IMR-90 (cell line): Measurements from ENCODE around the gene ARHGEF33. TPM values are rescaled to one million over a fixed set of nuclear protein-coding genes. Genes with fewer than 3 reads are reported as not detected.

Experiments used
- ATAC-seq: fragments of 200-7000 bp; cut with Tn5 transposase; 2 replicates; pipeline ENCODE4 v1.9.1; 2020; ENCODE audit warnings: low read depth, mild to moderate bottlenecking, moderate library complexity
- BruUV-seq: library from RNA; stranded (reverse); fragments of 400-500 nt; replicated peaks from 2 replicates; lab custom pipeline; 2021; lab: Mats Ljungman, UMichigan
- CTCF ChIA-PET: fragments of 300-600 bp; formaldehyde crosslinking; extraction: SDS; loops from one replicate; lab custom pipeline; 2021; ENCODE audit warnings: antibody characterized with exemption; lab: Yijun Ruan, JAX
- POLR2A ChIA-PET: fragments of 300-600 bp; sonication (Branson Sonifier 250); formaldehyde crosslinking; loops from one replicate; lab custom pipeline; 2022; ENCODE audit warnings: antibody characterized with exemption; ENCODE audit not compliant: unreplicated experiment; lab: Charles Lee
- DNase-seq: peaks from one replicate; pipeline ENCODE4 v3.0.0; 2013
- H2AFZ ChIP-seq: replicated peaks from 2 replicates; pipeline ENCODE3; 2013; ENCODE audit warnings: low read length, mild to moderate bottlenecking; ENCODE audit not compliant: poor library complexity
- H2AK5ac ChIP-seq: 2 replicates; pipeline ENCODE4 v1.6.1; 2013; ENCODE audit warnings: low read depth, low read length, inconsistent platforms
- H2AK9ac ChIP-seq: replicated peaks from 2 replicates; pipeline ENCODE3; 2013; ENCODE audit warnings: mild to moderate bottlenecking, low read depth, low read length, moderate library complexity; ENCODE audit not compliant: poor library complexity
- H2BK120ac ChIP-seq: 2 replicates; pipeline ENCODE4 v1.6.1; 2013; ENCODE audit warnings: low read depth, low read length, inconsistent platforms
- H2BK15ac ChIP-seq: 3 replicates; pipeline ENCODE4 v1.6.1; 2013; ENCODE audit warnings: low read depth, low read length, inconsistent platforms
- H2BK20ac ChIP-seq: 2 replicates; pipeline ENCODE4 v1.6.1; 2013; ENCODE audit warnings: low read depth, mild to moderate bottlenecking, inconsistent platforms, low read length, moderate library complexity
- H2BK5ac ChIP-seq: 2 replicates; pipeline ENCODE4 v1.6.1; 2013; ENCODE audit warnings: mild to moderate bottlenecking, low read depth, low read length, inconsistent platforms; ENCODE audit not compliant: poor library complexity, severe bottlenecking
- H3K14ac ChIP-seq: replicated peaks from 2 replicates; pipeline ENCODE4 v1.6.1; 2013; ENCODE audit warnings: low read depth, low read length, inconsistent platforms
- H3K18ac ChIP-seq: 2 replicates; pipeline ENCODE4 v1.6.1; 2013; ENCODE audit warnings: low read depth, low read length, control low read depth
- H3K23ac ChIP-seq: 2 replicates; pipeline ENCODE4 v1.6.1; 2013; ENCODE audit warnings: low read depth, low read length, inconsistent platforms
- H3K27ac ChIP-seq: 2 replicates; pipeline ENCODE4 v1.5.1; 2013; ENCODE audit warnings: mild to moderate bottlenecking, control low read depth, low read length; ENCODE audit not compliant: insufficient read depth
- H3K27me3 ChIP-seq: 2 replicates; pipeline ENCODE4 v1.6.1; 2013; ENCODE audit warnings: low read length; ENCODE audit not compliant: control insufficient read depth, insufficient read depth
- H3K36me3 ChIP-seq: 2 replicates; pipeline ENCODE4 v1.6.1; 2013; ENCODE audit warnings: low read length, mixed read lengths; ENCODE audit not compliant: control insufficient read depth, insufficient read depth
- H3K4ac ChIP-seq: 2 replicates; pipeline ENCODE4 v1.6.1; 2013; ENCODE audit warnings: low read depth, low read length, inconsistent platforms
- H3K4me1 ChIP-seq: 2 replicates; pipeline ENCODE4 v1.6.1; 2013; ENCODE audit warnings: low read length, mixed read lengths; ENCODE audit not compliant: control insufficient read depth, insufficient read depth
- H3K4me2 ChIP-seq: 2 replicates; pipeline ENCODE4 v1.6.1; 2013; ENCODE audit warnings: low read depth, mild to moderate bottlenecking, control low read depth, low read length, moderate library complexity
- H3K4me3 ChIP-seq: 2 replicates; pipeline ENCODE4 v1.5.1; 2013; ENCODE audit warnings: low read depth, mild to moderate bottlenecking, control low read depth, low read length, moderate library complexity; ENCODE audit not compliant: insufficient read depth
- H3K56ac ChIP-seq: 2 replicates; pipeline ENCODE4 v1.6.1; 2013; ENCODE audit warnings: low read length, inconsistent platforms; ENCODE audit not compliant: insufficient read depth; ENCODE audit errors: extremely low read depth
- H3K79me1 ChIP-seq, 2 experiments: 2 replicates each; pipeline ENCODE4 v1.6.1; 2013; ENCODE audit warnings: low read length in 2 of 2, inconsistent platforms in 1 of 2, low read depth in 1 of 2
- H3K9ac ChIP-seq: 2 replicates; pipeline ENCODE4 v1.6.1; 2013; ENCODE audit warnings: low read depth, low read length, control low read depth
- H3K9me1 ChIP-seq: 2 replicates; pipeline ENCODE4 v1.6.1; 2013; ENCODE audit warnings: low read length, inconsistent platforms; ENCODE audit not compliant: insufficient read depth
- H3K9me3 ChIP-seq: 2 replicates; pipeline ENCODE4 v1.6.1; 2013; ENCODE audit warnings: low read length; ENCODE audit not compliant: control insufficient read depth, insufficient read depth
- H4K20me1 ChIP-seq: 2 replicates; pipeline ENCODE4 v1.6.1; 2013; ENCODE audit warnings: low read length, inconsistent platforms; ENCODE audit not compliant: insufficient read depth
- H4K5ac ChIP-seq: 2 replicates; pipeline ENCODE4 v1.6.1; 2013; ENCODE audit warnings: mild to moderate bottlenecking, low read depth, low read length, control low read depth
- H4K8ac ChIP-seq, 2 experiments: 2 replicates each; pipeline ENCODE4 v1.6.1; 2013; ENCODE audit warnings: low read depth in 2 of 2, low read length in 2 of 2, control low read depth in 1 of 2, inconsistent platforms in 1 of 2
- H4K91ac ChIP-seq: 2 replicates; pipeline ENCODE4 v1.6.1; 2013; ENCODE audit warnings: low read depth, low read length, inconsistent platforms; ENCODE audit not compliant: insufficient read depth
- BHLHE40 ChIP-seq: fragments of 150-350 bp; IDR thresholded peaks from 2 replicates; pipeline ENCODE4 v1.6.1; 2016; ENCODE audit warnings: mild to moderate bottlenecking, low read depth, low read length
- CEBPB ChIP-seq: IDR thresholded peaks from 2 replicates; pipeline ENCODE4 v1.6.1; 2012; ENCODE audit warnings: low read depth, low read length, improper control_type of control experiment
- CHD1 ChIP-seq: IDR thresholded peaks from 2 replicates; pipeline ENCODE4 v1.6.1; 2012; ENCODE audit warnings: low read depth, low read length, improper control_type of control experiment
- CTCF ChIP-seq: conservative IDR thresholded peaks from 2 replicates; pipeline ENCODE4 v1.5.1; 2012; ENCODE audit warnings: mild to moderate bottlenecking, low read depth, low read length, improper control_type of control experiment
- FOS ChIP-seq: fragments of 150-350 bp; IDR thresholded peaks from 2 replicates; pipeline ENCODE4 v1.6.1; 2016; ENCODE audit warnings: low read depth, low read length
- MAFK ChIP-seq: IDR thresholded peaks from 2 replicates; pipeline ENCODE4 v1.6.1; 2012; ENCODE audit warnings: low read depth, low read length, improper control_type of control experiment
- MAZ ChIP-seq: IDR thresholded peaks from 2 replicates; pipeline ENCODE4 v1.6.1; 2012; ENCODE audit warnings: low read depth, mild to moderate bottlenecking, low read length, improper control_type of control experiment, moderate library complexity, borderline replicate concordance
- MXI1 ChIP-seq: IDR thresholded peaks from 2 replicates; pipeline ENCODE4 v1.6.1; 2012; ENCODE audit warnings: low read depth, mild to moderate bottlenecking, low read length, moderate library complexity, borderline replicate concordance
- NFE2L2 ChIP-seq: fragments of 150-350 bp; IDR thresholded peaks from 2 replicates; pipeline ENCODE4 v1.6.1; 2016; ENCODE audit warnings: low read depth, mild to moderate bottlenecking, low read length
- POLR2A ChIP-seq: IDR thresholded peaks from 2 replicates; pipeline ENCODE4 v1.6.1; 2012; ENCODE audit warnings: mild to moderate bottlenecking, low read depth, low read length
- RAD21 ChIP-seq: IDR thresholded peaks from 2 replicates; pipeline ENCODE4 v1.6.1; 2012; ENCODE audit warnings: low read length, improper control_type of control experiment
- RFX5 ChIP-seq: IDR thresholded peaks from 2 replicates; pipeline ENCODE4 v1.8.0; 2012; ENCODE audit warnings: low read depth, mild to moderate bottlenecking, low read length, moderate library complexity
- USF2 ChIP-seq: fragments of 150-350 bp; IDR thresholded peaks from 2 replicates; pipeline ENCODE4 v1.6.1; 2017; ENCODE audit warnings: mild to moderate bottlenecking, antibody characterized with exemption, low read length, low read depth
- WGBS, 2 experiments: methylation state at CpG; one replicate each; pipeline versions ENCODE4 v1.1.5 to v1.1.7; 2013; ENCODE audit warnings: missing lambda C conversion rate in 2 of 2; ENCODE audit not compliant: insufficient read length in 1 of 2; ENCODE audit errors: extremely low coverage in 2 of 2; 5-methylcytosine and 5-hydroxymethylcytosine counted together
- dilution Hi-C: fragments of 300-500 bp; cut with HindIII; formaldehyde crosslinking; loops from one replicate; pipeline ENCODE4 v1.14.3; 2018; ENCODE audit warnings: low sequenced_read_pairs; ENCODE audit not compliant: unreplicated experiment
- in situ Hi-C: fragments of 300-500 bp; cut with MboI; formaldehyde crosslinking; loops from 3 replicates; pipeline ENCODE4 v1.14.3; 2019; ENCODE audit warnings: low sequenced_read_pairs, inconsistent platforms, mixed read lengths
- intact Hi-C: fragments of 100-400 bp; cut with micrococcal nuclease; formaldehyde crosslinking; loops from 2 replicates; pipeline ENCODE4 v1.10.0; 2022
- polyA plus RNA-seq, 3 experiments: library from polyadenylated mRNA; depleted of rRNA; stranded (reverse); fragments of >200 nt; gene quantifications; 2 replicates each; pipeline ENCODE4 v1.2.3, GENCODE V29; 2012; ENCODE audit warnings: low replicate concordance in 1 of 3
- total RNA-seq: library from RNA; depleted of rRNA; stranded (reverse); fragments of >200 nt; gene quantifications from 2 replicates; pipeline ENCODE4 v1.2.3, GENCODE V29; 2012

ARHGEF33 gene
- total and polyA plus RNA-seq, 2 of the 4 experiments (the other 2 are of a cell fraction): 0.18 to 0.21 TPM

DNA sequence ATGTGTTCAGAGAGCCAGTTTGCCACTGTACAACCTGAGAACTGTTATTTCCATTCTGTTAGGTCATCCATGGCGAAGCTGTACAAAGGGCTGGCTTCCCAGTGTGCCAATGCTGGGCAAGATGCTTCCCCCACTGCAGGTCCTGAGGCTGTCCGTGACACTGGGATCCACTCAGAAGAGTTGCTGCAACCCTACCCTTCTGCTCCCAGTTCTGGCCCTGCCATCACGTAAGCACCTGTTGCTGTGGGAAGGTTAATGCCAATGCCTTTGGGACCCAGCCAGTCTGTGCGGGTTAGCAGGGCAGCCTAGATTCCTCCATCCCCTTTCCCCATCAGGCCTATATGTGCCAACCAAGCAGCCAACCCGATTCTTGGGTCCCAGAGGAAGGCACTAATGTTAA lies 68.3 kb downstream of the ARHGEF33 start:
- Histone ChIP-seq H2BK120ac (no peak overlapping the region), H4K91ac (no peak overlapping the region), H3K4me1 (no peaks in the 10 kb centered on the region; the same call in 1 of the 2 replicates), H3K56ac (no peak overlapping the region), H3K79me1 (no peaks in the 10 kb centered on the region), H2BK15ac (no peak overlapping the region), H3K9me1 (no peaks in the 10 kb centered on the region), H2BK5ac (no peak overlapping the region), H4K8ac (no peak overlapping the region), H3K9ac (no peak overlapping the region), H3K36me3 (no peaks in the 10 kb centered on the region), H3K4me2 (no peak overlapping the region), H3K14ac (no peak overlapping the region), H3K4me3 (no peak overlapping the region), H3K23ac (no peak overlapping the region), H3K27ac (no peak overlapping the region), H2BK20ac (no peak overlapping the region), H4K5ac (no peak overlapping the region), H3K18ac (no peak overlapping the region), H2AK5ac (no peak overlapping the region), H3K4ac (no peak overlapping the region), H3K9me3 (peaks cover 4% of the 10 kb centered on the region; the same call in 1 of the 2 replicates), H4K20me1 (no peaks in the 10 kb centered on the region), H2AFZ (no peak overlapping the region), H3K27me3 (peaks cover 16% of the 10 kb centered on the region), H2AK9ac (no peak overlapping the region)
- ATAC-seq (no peak), DNase-seq (no peak)
- BruUV-seq: no TSS peak
- POLR2A ChIA-PET: no interaction called here
- CTCF ChIA-PET: interaction anchor here (1.2 kb wide), 1 partner anchor 10 kb away, joined by 5 read pairs; no protein-coding TSS in a partner anchor
- intact Hi-C loops (no loop called here), dilution Hi-C loops (no loop called here), in situ Hi-C loops (no loop called here)
- WGBS, 2 experiments: 86% methylated on average over 1 of the region's 5 CpGs; no CpG with 5 or more reads in 1 of the 2 experiments
- no peak for TF ChIP-seq CTCF
- TF ChIP-seq NFE2L2: no peak
- no peak for TF ChIP-seq RAD21
- TF ChIP-seq MAZ: no peak
- TF ChIP-seq CHD1: no peak
- TF ChIP-seq POLR2A: no peak
- no peak for TF ChIP-seq RFX5
- TF ChIP-seq MAFK: no peak
- TF ChIP-seq USF2: no peak
- TF ChIP-seq CEBPB: no peak
- TF ChIP-seq FOS: no peak
- no peak for TF ChIP-seq MXI1
- TF ChIP-seq BHLHE40: no peak
